ENCODE results near the gene RTL1.

RTL1 gene

DNA sequence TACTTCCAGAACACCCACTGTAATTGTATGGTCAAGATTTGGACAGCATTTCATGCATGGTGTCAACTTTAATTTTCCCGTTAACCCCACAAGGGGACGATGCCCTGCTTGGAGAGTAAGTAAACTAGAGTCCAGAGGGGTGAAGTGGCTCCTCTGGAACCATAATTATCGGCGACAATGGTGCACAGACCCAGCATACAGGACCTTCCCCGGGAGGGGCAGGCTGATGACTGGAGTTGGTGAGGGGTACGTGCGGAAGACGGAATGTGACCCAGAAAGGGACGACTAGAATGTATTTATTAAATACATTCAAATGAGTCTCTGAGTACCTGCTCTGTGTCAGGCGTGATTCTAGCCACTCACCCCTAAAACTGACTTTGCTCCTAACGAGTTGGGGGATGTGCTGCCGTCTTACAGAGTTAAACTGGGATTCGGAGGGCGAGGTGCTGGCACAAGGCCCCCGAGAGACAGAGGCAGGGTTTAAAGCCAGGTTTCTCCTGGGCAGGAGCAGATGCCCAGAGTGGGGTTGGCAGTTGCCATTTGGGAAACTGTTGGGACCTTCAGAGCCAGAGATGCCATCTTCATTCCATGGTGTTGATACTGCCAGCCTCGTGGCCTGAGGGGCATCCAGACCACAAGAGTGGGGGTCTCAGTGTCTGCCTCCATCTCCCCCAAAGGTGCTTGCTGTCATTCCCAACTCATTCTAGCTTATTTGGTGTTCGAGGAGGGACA, 10.9 kb downstream of the RTL1 start:
- TF ChIP-seq POLR2A (IDR thresholded peaks at IDR 0.05; ENCODE audit: low read length), result no peak
- no peak for TF ChIP-seq GATA1 (IDR thresholded peaks at IDR 0.05; ENCODE audit: low read depth, low read length)
- DNase-seq, result no peak

DNA sequence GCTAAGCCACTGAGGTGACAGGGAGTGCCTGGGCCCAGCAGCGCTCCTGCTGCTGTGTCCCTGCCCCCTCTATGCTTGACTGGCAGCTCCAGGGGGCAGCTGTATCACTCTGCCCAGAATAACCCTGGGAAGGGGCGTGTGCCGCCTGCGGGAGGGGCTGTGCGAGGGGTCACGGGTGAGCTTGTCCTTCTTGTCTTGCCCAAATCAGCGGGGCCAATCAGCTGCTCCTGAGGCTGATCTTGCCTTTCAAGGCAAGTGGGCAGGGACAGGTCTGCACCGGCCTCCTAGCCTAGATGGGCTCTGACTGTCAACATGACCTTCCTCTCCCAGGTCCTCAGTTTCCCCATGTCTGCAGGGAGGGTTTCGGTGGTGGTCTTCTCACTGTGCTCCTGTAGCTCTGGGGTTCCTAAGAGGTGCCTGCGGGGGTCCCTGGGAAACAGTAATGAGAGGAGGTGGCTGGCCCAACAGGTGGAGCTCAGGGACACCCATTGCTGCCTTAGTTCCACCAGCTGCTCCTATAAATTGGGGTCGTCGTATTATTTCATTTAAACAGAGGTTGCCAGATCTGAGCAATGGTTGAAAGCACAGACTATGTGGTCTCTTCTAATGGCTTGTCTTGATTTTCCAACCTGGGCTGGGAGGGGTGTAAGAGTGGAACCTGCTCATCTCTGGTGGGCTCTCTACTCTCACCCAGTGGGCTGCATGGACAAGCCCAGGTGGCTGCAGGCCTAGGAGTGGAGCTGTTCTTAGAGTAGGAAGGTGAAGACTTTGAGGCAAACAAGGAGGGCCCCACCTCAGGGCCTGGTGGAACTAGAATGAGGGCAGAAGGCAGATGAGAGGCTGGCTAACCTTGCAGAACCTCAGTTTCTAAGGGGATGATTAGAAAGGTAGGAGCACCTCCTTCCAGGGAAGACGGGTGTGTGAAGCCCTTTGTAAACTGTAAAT, 11.7 kb downstream of the RTL1 start:
- no peak for DNase-seq
- no peak for TF ChIP-seq POLR2A (IDR thresholded peaks at IDR 0.05; ENCODE audit: low read length)
- TF ChIP-seq GATA1 (IDR thresholded peaks at IDR 0.05; ENCODE audit: low read depth, low read length), result no peak

DNA sequence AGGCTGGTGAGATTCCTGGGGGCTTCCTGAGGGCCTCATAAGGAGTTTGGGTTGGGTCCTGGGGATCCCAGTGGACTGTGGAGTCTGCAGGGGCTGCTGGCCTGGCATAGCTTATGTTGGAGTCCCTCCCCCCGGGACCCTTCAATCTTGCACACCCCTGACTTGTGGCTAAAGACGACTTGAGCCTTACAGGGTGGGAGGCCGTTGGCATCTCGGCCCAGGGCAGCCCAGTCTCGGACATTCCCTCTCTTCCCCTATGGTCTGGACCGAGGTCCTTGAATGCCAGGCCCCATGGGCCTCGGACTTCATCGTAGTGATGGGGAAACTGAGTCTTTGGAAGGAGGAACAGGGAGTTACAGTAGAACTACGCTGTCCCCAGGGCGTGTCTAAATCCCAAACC, 12.5 kb downstream of the RTL1 start:
- DNase-seq, result no peak
- TF ChIP-seq POLR2A (IDR thresholded peaks at IDR 0.05; ENCODE audit: low read length), result no peak
- no peak for TF ChIP-seq GATA1 (IDR thresholded peaks at IDR 0.05; ENCODE audit: low read depth, low read length)

DNA sequence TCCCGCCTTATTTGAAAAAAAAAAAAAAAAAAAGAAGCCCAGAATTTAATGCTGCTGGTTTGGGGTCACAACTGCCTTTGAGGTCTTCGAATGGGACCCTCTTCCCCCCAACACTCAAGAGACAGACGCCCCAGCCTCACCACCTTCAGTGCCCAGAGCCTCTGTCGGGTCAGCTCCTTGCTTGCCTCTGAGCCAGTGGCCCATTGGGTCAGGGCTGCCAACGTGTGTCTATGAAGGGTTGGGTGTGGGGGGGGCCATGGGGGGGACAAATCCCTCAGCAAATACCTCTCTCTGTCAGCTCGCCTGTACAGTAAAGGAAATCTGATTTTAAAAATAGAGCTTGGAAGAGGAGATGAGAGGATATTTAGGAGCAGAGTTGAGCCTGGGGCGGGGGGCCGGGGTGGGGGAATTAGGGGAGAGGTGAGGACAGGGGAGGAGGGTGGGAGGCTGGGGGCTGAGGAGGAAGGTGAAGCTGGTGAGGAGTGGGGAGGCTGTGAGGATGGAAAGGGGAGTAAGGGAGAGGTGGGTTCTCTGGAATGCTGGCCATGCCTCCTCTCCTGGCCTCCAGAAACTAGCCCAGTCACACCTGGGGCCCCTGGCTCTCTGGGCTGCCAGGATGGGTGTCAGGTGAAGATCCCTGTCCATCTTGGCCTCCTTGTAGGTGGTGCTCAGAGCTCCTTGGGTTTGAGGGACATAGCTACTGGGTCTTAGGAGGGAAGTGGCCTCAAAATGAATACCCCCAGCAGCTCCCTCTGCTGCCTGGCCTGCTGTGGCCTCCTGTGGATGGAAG, 13.3 kb downstream of the RTL1 start:
- TF ChIP-seq GATA1 (IDR thresholded peaks at IDR 0.05; ENCODE audit: low read depth, low read length) (no peak), POLR2A (IDR thresholded peaks at IDR 0.05; ENCODE audit: low read length) (no peak)

DNA sequence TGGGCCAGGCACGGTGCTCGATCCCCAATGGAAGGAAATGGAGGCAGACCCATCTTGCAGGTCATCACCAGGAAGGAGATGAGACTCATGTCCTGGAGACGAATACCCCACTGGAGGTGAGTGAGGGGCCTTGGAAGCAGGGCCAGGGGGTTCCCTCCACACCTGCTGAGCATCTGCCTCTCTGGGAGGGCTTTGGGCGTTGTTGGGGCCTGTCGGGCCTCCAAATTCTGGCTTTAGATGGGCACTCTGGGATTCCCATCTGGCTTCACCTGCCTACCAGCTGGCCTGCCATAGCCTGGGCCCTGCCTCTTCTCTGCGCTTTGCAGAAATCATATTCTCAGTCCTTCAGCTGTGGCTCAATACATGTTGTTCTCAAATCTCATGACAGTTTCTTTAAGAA, 13.9 kb downstream of the RTL1 start:
- TF ChIP-seq GATA1 (IDR thresholded peaks at IDR 0.05; ENCODE audit: low read depth, low read length) (no peak), POLR2A (IDR thresholded peaks at IDR 0.05; ENCODE audit: low read length) (no peak)
- no peak for DNase-seq

More for the DNA sequence above, 13.3 kb downstream of the RTL1 start:
- no peak for DNase-seq

DNA sequence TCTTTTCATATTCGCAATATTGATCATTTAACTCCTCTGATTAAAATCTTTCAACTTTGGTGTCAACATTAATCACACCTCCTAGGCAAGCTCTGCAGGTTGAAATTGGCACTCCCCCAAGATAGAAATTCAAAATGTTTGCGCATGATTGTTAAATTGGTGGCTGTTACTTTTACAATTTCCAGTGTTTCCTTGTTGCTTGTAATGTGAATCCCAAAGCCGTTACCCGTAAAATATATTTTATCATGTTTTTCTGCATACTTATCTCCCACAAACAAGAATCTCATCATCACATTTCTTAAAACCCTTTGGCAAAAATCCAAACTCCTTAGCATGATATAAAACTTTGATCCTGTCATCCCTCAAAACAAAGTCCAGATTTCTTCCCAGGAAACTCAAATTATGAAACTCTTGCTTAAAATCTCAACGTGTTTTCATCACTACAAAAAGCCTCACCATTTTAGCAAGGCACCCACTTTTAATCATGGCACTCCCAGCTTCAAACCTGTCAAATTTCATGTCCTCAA, 14.7 kb downstream of the RTL1 start:
- TF ChIP-seq POLR2A (IDR thresholded peaks at IDR 0.05; ENCODE audit: low read length) (no peak), GATA1 (IDR thresholded peaks at IDR 0.05; ENCODE audit: low read depth, low read length) (no peak)

DNA sequence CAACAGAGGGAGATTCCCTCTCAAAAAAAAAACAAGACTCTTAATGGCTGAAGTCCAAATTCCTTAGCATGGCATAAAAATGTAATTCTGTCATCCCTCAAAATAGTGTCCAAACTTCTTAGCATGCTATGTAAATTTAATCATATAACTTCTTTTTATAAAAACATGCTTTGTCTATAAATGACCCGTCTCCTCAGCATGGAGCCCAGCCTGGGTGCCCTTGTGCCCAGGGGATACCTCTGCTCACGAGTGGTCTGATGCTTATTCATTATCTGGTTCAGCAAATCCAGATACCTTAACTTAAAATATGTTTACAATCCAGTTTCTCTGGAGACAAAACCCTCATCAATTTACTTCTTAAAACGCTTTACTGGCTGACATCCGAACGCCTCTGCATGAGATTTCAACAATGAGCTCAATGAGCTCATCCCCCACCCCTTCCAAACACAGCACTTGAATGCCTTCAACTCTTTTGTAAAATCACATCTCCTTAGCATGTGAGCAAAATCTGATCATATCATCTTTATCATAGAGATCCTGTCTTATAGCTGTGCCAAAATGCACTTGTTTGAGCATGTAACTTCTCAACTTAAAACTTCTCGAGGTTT, 15.7 kb downstream of the RTL1 start:
- TF ChIP-seq GATA1 (IDR thresholded peaks at IDR 0.05; ENCODE audit: low read depth, low read length) (no peak), POLR2A (IDR thresholded peaks at IDR 0.05; ENCODE audit: low read length) (no peak)
- DNase-seq, result no peak

More for the DNA sequence above, 14.7 kb downstream of the RTL1 start:
- DNase-seq, result no peak

DNA sequence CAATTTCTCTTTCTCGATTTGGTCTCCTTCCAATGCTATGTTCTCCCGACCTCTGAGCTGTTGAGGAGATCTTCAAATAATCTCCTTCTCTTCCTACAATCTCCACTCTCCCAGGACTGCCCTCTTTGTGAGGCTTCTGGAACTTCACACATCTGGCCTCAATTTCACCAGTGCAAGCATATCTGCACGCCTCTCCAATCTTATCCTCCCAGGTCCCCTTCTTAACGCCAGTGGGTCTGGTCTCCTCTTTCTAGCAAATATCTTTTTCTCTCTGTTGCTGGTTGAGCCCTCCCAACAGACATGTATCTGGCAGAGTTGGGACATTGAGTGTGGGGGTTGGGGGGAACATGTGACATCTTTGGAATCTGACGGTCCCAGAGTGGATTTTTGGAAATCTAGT, 17.9 kb downstream of the RTL1 start:
- TF ChIP-seq POLR2A (IDR thresholded peaks at IDR 0.05; ENCODE audit: low read length) (no peak), GATA1 (IDR thresholded peaks at IDR 0.05; ENCODE audit: low read depth, low read length) (no peak)
- no peak for DNase-seq

DNA sequence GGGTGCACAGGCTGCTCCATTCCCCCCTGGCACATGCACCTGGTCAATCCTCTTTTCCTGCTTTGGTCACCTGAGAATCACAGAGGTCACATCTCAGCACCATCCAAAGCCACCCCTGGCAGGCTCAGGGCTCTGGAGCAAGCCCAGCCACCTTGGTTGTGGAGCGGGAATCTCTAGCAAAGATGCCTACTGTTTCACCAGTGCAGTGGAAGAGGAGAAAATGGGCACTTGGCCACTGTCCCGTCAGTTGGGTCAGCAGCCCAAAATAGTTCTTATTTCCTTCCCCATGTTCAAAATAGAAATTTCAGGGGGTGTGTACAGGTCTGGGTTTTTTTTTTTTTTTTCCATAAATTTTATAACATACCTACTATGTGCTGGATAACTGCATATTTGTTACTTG, 18.3 kb downstream of the RTL1 start:
- no peak for DNase-seq
- TF ChIP-seq POLR2A (IDR thresholded peaks at IDR 0.05; ENCODE audit: low read length) (no peak), GATA1 (IDR thresholded peaks at IDR 0.05; ENCODE audit: low read depth, low read length) (no peak)

DNA sequence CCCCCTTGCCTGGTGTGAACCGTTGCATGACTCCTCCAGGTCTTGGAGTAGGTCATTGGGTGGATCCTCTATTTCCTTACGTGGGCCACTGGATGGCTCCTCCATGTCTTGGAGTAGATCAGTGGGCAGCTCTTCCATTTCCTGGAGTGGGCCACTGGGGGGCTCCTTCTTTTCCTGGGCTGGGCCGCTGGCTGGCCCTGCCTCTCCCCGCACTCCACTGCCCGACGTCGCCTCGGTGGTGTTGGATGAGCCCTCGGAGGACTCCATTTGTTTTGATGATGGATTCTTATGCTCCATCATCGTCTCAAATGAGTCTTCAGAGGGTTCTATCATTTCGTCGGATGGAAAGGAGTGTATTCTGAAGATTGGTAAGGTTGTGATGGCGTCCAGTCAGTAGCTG, 19.1 kb downstream of the RTL1 start:
- TF ChIP-seq GATA1 (IDR thresholded peaks at IDR 0.05; ENCODE audit: low read depth, low read length) (no peak), POLR2A (IDR thresholded peaks at IDR 0.05; ENCODE audit: low read length) (no peak)
- DNase-seq, result no peak

DNA sequence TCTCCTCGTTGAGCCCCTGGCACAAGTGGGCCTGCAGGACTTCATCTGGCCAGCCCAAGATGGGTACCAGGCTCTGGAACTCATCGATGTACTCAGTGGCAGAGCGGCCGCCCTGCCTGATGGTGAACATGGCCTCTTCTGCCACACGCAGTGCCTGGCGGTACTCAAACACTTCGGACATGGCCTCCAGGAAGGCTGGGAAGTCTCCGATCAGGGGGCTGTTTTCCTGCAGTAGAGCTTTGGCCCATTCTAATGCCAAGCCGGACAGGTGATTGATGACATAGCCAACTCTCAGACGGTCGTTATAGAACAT, 19.8 kb downstream of the RTL1 start:
- no peak for TF ChIP-seq GATA1 (IDR thresholded peaks at IDR 0.05; ENCODE audit: low read depth, low read length)
- no peak for TF ChIP-seq POLR2A (IDR thresholded peaks at IDR 0.05; ENCODE audit: low read length)
- no peak for DNase-seq

DNA sequence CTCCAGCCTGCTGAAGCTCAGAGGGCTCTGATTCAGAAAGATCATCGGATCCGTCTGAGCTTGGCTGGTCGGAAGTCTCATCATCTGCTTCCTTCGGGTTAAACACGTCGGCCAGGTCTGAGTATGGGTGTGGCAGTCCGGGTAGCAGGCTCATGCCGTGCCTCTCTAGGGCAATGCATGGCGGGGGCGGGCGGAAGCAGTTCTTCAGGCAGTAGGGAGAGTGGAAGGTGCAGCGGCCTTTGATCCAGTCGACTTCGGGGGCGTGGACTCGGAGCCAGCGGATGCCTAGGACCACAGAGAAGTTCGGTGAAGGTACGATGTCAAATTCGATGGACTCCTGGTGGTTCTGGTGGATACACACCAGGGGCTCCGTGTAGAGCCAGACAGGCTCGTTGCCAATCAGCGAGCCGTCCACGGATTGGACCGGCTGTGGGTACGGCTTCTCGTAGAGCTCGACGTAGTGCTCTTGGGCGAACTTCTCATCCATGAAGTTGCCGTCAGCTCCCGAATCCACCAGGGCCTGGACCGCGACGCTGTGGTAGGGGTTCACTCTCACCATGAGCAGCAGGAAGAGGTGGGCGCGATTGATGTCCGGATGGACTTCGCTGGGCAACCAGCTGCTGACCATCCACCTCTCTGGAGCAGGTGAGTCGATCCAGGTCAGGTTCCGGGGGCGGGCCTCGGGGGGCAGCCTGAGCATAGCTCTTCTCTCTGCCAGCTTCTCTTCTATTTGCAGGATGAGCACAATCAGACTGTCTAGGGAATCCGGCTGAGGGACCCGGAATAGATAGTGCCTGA, 20.3 kb downstream of the RTL1 start:
- TF ChIP-seq POLR2A (IDR thresholded peaks at IDR 0.05; ENCODE audit: low read length), result no peak
- no peak for TF ChIP-seq GATA1 (IDR thresholded peaks at IDR 0.05; ENCODE audit: low read depth, low read length)

More for the DNA sequence above, 20.3 kb downstream of the RTL1 start:
- no peak for DNase-seq

All from erythroblast (primary cell).